GM21717 (cell line): Measurements from ENCODE around the gene ILKAP.

Source experiments
- ATAC-seq: cut with Tn5 transposase; IDR thresholded peaks from one replicate; pipeline ENCODE4 v1.9.1; 2021; ENCODE audit warnings: mild to moderate bottlenecking, moderate library complexity; ENCODE audit not compliant: unreplicated experiment

ILKAP gene

GRCh38 chr2:238138331-238139195 lies 64.9 kb downstream of the ILKAP start, which contains the start of gene KLHL30:
Gene KLHL30 (plus strand): TSS chr2:238138668. CDS start chr2:238140755, 2,087 bp downstream.
- no peak for ATAC-seq

GRCh38 chr2:238137885-238138284 lies 65.6 kb downstream of the ILKAP start:
- ATAC-seq: no peak

- ATAC-seq: no peak
These were observed 66.5 kb downstream of the ILKAP start for GRCh38 chr2:238136820-238137537.

DNA sequence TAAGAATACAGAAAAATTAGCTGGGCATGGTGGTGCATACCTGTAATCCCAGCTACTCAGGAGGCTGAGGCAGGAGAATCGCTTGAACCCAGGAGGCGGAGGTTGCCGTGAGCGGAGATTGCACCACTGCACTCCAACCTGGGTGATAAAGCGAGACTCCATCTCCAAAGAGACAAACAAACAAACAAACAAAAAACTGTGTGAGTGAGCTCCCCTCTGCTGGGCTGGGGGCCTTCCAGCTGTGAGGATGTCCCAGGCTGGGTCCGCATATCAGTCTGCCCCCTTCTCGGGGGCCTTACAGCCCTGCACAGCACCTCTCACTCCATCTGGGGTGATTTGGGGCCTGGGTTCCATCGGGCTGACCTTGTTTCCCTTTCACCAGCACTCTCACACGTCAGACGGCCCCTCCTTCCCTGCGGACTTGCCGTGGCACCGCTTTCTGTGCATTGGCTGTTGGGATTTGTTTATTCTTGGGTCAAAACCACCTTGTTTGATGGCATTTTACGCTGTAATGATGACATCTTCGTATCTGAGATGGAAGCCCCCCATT lies 67.8 kb downstream of the ILKAP start:
- ATAC-seq: no peak

- no peak for ATAC-seq
These were observed 69.1 kb downstream of the ILKAP start for GRCh38 chr2:238134393-238134785.

- no peak for ATAC-seq
These were observed 69.7 kb downstream of the ILKAP start for GRCh38 chr2:238133499-238134392.

GRCh38 chr2:238132463-238133450 lies 70.7 kb downstream of the ILKAP start:
- ATAC-seq: no peak

DNA sequence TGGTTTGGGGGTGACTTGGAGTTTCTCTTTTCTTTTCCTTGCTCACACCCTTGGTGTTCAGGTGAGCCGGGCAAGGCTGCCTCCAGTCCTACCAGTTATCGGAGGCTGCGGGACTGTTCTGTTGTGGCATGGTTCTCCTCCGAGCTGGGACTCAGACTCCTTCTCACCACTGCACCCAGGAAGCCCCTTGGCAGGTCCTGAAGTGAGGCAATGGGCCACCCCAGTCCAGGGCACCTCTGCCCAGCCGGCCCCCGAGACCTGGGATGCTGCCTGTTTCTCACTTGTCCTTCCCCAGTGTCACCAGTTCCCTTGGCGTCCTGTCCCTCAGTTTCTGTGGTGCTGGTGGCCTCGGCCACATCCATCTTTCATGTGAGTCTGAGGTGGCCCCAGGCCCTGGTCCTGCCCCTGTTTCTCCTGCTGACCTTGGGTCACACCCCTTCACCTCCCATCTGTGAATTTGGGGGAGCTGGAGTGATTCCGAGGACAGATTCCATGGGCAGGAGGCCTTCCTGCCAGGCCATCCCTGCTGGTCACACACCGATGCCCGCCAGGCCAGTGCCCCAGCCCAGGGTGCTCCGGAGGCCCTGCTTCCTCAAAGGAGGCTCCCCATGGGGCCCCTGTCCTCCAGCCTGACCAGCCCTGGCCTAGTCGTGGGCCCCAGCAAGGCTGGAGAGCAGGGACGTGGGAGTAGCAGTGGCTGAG lies 71.6 kb downstream of the ILKAP start:
- ATAC-seq: no peak

DNA sequence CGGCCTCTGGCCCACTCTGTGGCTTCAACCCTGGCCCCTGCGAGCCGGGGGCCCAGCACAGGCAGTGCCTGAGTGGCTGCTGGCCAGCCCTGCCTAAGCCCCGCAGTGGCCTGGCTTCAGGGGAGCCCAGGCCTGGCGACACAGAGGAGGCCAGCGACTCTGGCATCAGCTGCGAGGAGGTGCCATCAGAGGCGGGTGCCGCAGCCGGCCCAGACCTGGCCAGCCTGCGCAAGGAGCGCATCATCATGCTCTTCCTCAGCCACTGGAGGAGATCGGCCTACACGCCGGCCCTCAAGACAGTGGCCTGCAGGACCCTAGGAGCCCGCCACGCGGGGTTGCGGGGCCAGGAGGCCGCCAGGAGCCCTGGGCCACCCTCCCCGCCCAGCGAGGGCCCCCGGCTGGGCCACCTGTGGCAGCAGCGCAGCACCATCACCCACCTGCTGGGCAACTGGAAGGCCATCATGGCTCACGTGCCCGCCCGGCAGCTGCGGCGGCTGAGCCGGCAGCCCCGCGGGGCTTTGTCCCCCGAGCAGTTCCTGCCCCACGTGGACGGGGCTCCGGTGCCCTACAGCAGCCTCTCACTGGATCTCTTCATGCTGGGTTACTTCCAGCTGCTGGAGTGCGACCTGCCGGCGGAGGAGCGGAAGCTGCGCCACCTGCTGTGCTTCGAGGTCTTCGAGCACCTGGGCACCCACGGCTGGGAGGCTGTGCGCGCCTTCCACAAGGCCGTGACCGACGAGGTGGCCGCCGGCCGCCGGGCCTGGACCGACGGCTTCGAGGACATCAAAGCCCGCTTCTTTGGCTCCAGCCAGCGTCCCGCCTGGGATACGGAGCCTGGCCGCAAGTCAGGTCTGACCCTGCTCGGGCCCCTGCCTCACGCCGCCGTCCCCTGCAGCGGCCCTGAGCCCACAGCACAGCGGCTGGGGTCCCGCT lies 72.5 kb downstream of the ILKAP start:
- ATAC-seq: no peak

DNA sequence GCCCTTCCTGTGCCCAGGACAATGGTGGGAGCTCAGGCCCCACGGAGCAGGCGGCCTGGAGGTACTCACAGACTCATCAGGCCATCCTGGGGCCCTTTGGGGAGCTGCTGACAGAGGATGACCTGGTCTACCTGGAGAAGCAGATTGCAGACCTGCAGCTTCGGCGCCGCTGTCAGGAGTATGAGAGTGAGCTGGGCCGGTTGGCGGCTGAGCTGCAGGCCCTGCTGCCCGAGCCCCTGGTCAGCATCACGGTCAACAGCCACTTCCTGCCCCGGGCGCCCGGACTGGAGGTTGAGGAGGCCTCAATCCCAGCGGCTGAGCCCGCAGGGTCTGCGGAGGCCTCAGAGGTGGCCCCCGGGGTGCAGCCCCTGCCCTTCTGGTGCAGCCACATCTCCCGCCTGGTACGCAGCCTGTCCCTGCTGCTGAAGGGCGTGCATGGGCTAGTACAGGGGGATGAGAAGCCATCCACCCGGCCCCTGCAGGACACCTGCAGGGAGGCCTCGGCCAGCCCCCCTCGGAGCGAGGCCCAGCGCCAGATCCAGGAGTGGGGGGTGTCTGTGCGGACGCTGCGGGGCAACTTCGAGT lies 73.3 kb downstream of the ILKAP start:
- ATAC-seq: no peak

DNA sequence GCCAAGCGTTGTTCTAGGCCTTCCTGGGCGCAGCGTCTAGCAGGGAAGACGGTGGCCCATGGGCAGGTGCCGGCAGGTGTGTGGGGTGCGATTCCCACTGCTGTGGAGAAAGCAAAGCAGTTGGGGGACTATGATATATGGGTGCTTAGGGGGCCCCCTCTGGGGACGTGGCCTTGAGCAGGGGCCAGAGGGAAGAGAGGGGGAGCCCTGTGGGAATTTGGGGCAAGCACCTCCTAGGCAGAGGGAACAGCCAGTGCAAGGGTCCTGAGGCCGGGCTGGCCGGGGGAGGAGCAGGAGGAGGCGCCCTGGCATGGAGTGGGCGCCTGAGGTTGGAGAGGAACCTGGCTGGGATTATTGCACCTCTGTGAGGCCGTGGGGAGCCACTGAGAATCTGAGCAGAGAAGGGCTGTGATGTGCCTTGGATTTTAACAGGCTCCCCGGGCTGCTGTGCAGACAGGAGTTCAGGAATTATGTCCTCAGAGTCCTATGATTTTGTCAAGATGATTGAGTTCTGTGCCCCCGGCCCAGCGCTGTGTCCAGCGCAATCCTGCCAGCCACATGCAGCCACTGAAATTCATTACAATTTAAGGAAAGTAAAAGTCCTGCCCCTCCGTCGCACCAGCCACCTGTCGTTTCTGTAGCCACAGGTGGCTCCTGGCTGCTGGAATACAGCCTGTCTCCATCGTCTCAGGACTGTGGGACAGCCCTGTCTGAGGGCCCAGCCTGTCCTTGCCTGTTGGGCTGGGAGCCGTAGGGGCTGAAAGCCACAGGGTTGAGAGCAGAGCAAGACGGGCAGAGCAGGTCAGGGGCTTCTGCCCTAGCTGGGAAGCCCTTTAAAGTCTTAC lies 74.1 kb downstream of the ILKAP start:
- ATAC-seq: no peak

GRCh38 chr2:238128534-238129001 lies 74.9 kb downstream of the ILKAP start:
- ATAC-seq: no peak

DNA sequence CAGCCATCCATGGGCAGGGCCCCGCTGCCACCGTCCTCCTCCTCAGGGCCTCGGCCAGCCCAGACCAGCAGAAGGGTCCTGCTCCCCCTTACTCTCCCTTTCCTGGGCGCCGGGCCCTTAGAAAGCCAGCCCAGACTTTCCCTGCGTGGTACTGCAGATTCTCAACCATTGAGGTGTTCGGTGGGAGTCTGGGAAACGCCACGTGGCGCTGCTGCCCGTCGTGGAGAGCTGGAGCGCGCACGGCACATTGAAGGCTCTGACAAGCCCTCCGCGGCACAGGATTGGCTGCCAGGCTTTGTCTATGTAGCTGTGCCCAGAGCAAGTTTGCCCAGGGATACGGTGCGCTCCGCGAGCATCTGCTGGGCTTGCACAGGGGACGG lies 75.4 kb downstream of the ILKAP start:
- ATAC-seq: no peak

- ATAC-seq: no peak
These were observed 76.1 kb downstream of the ILKAP start for GRCh38 chr2:238127165-238128060.

DNA sequence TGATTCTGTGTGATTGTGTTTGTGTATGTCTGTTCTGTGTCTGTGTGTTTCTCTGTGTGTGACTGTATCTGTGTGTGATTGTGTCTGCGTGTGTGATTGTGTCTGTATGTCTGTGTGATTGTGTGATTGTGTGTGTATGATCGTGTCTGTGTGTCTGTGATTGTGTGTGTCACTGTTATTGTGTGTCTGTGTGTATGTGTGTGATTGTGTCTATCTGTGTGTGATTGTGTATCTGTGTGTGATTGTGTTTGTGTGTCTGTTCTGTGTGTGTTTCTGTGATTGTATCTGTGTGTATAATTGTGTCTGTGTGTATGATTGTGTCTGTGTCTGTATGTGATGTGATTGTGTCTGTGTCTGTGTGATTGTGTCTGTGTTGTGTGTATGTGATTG lies 76.7 kb downstream of the ILKAP start:
- ATAC-seq: no peak

DNA sequence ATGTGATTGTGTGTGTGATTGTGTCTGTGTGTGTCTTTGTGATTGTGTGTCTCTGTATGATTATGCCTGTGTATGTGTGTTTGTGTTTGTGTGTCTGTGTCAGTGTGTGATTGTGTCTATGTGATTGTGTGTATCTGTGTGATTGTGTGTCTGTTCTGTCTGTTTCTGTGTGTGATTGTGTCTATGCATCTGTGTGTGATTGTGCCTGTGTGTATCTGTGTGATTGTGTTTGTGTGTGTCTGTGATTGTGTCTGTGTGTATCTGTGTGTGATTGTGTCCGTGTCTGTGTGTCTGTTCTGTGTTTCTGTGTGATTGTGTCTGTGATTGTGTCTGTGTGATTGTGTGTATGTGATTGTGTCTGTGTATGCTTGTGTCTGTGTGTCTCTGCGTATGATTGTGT lies 77.2 kb downstream of the ILKAP start:
- no peak for ATAC-seq
